ENCODE data around the gene SLC38A3.
"Not testable (repeated sequence)": the region's sequence is repeated elsewhere in the genome, so short reads cannot be mapped to it uniquely, and the experiment has no call there.

SLC38A3 gene

GRCh38 chr3:50249457-50249856 lies 44.4 kb downstream of the SLC38A3 start:
- DNase-seq (ENCODE audit: low read depth in 3 of 3) = no peak

- no peak for DNase-seq (ENCODE audit: low read depth in 3 of 3)
Measured at GRCh38 chr3:50250514-50250913, 45.4 kb downstream of the SLC38A3 start.

GRCh38 chr3:50251220-50251619 lies 46.1 kb downstream of the SLC38A3 start:
- DNase-seq (ENCODE audit: low read depth in 3 of 3) = peak in 2 of 3 experiments; percentile 23 to 63

- DNase-seq (ENCODE audit: low read depth in 3 of 3) = no peak
Measured at GRCh38 chr3:50254577-50255250, 49.6 kb downstream of the SLC38A3 start.

GRCh38 chr3:50255251-50255615 lies 50.2 kb downstream of the SLC38A3 start:
- DNase-seq (ENCODE audit: low read depth in 3 of 3) = no peak

- DNase-seq (ENCODE audit: low read depth in 3 of 3) = peak in 1 of 3 experiments; percentile 49
Measured at GRCh38 chr3:50256978-50257890, 52.2 kb downstream of the SLC38A3 start.

GRCh38 chr3:50258029-50258680 lies 53.1 kb downstream of the SLC38A3 start:
- no peak for DNase-seq (ENCODE audit: low read depth in 3 of 3)

- DNase-seq (ENCODE audit: low read depth in 3 of 3) = no peak
Measured at GRCh38 chr3:50258979-50259378, 53.9 kb downstream of the SLC38A3 start.

GRCh38 chr3:50259432-50260026 lies 54.5 kb downstream of the SLC38A3 start:
- no peak for DNase-seq (ENCODE audit: low read depth in 3 of 3)

- DNase-seq (ENCODE audit: low read depth in 3 of 3) = peak; percentile 63 to 85 (median 69)
Measured at GRCh38 chr3:50260027-50260941, 55.2 kb downstream of the SLC38A3 start.

- DNase-seq (ENCODE audit: low read depth in 3 of 3) = no peak
Measured at GRCh38 chr3:50260942-50261441, 55.9 kb downstream of the SLC38A3 start.

GRCh38 chr3:50261505-50261904 lies 56.4 kb downstream of the SLC38A3 start:
- DNase-seq (ENCODE audit: low read depth in 3 of 3) = no peak

GRCh38 chr3:50262200-50262599 lies 57.1 kb downstream of the SLC38A3 start:
- not testable (repeated sequence) for DNase-seq (ENCODE audit: low read depth in 3 of 3)

- DNase-seq (ENCODE audit: low read depth in 3 of 3) = no peak
Measured at GRCh38 chr3:50262778-50263177, 57.7 kb downstream of the SLC38A3 start.

GRCh38 chr3:50263478-50264382 lies 58.7 kb downstream of the SLC38A3 start:
- DNase-seq (ENCODE audit: low read depth in 3 of 3) = no peak

GRCh38 chr3:50264383-50264963 lies 59.4 kb downstream of the SLC38A3 start:
- DNase-seq (ENCODE audit: low read depth in 3 of 3) = no peak

- no peak for DNase-seq (ENCODE audit: low read depth in 3 of 3)
Measured at GRCh38 chr3:50264964-50265485, 60.0 kb downstream of the SLC38A3 start.

GRCh38 chr3:50265571-50265970 lies 60.5 kb downstream of the SLC38A3 start:
- no peak for DNase-seq (ENCODE audit: low read depth in 3 of 3)

GRCh38 chr3:50266017-50266416 lies 60.9 kb downstream of the SLC38A3 start:
- DNase-seq (ENCODE audit: low read depth in 3 of 3) = no peak
